ENCODE data around the gene TRAPPC10.

Gene TRAPPC10

DNA sequence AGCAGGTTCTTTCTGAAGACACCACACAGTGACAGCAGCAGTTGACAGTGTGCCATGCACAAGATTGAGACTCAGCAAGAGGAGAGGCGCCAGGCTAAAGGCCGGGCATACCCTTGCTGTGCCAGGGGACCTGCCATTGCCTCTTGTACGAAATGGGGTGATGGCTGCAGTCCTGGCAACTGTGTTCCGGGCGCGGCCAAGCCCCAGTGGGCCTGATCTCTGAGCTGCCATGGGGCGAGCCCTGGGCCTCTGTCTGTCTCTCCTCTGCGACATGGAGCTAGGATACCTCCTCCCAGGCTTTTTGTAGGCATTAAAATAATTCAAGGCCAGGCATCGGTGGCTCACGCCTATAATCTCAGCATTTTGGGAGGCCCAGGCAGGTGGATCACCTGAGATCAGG, 9.6 kb upstream of the TRAPPC10 start:
- no peak for DNase-seq (ENCODE audit: low spot score)
- Mint-ChIP-seq H3K4me3 (no peak overlapping the region), H3K4me1 (ENCODE audit: low read depth) (no peaks in the 10 kb centered on the region), H3K27ac (no peak overlapping the region), H3K27me3 (ENCODE audit: low read depth) (peaks cover 9% of the 10 kb centered on the region), H3K9me3 (no peaks in the 10 kb centered on the region), H3K36me3 (ENCODE audit: low read depth) (no peaks in the 10 kb centered on the region)

DNA sequence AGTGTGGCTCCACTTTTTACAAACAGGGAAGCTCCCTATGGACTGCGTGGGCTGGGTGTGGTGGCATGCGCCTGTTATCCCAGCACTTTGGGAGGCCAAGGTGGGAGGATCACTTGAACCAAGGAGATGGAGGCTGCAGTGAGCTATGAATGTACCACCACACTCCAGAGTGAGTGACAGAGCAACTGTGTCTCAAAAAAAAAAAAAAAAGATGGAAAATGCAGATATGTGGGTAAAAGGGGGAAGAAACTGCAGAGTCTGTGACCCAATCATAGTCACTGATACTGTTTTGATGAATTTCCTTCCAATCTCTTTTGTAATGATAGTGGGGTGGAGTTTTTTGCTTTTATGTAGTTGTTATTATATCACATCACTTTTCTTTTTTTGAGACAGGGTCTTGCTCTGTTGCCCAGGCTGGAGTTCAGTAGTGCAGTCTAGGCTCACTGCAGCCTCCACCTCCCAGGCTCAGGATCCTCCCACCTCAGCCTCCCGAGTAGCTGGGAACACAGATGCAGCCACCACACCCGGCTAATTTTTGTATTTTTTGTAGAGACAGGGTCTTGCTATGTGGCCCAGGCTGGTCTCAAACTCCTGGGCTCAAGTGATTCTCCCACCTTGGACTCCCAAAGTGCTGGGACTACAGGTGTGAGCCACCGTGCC, 8.7 kb upstream of the TRAPPC10 start:
- H3K27ac Mint-ChIP-seq, result no peak overlapping the region

DNA sequence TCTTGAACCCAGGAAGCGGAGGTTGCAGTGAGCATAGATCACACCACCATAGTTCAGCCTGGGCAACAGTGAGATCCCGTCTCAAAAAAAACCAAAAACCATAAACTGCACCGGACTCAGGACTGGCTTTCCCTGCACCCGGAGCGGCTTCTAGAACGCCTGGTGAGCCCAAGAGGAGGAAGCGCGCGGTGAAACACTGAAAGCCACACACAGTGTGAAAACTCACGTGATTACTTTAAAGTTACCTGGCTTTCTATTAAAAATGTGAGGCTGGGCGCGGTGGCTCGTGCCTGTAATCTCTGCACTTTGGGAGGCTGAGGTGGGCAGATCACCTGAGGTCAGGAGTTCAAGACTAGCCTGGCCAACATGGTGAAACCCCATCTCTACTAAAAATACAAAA, 7.0 kb upstream of the TRAPPC10 start:
- Mint-ChIP-seq H3K4me3 (no peak overlapping the region), H3K9me3 (no peaks in the 10 kb centered on the region), H3K27ac (no peak overlapping the region), H3K36me3 (ENCODE audit: low read depth) (peaks cover under 1% of the 10 kb centered on the region), H3K4me1 (ENCODE audit: low read depth) (peaks cover 1% of the 10 kb centered on the region), H3K27me3 (ENCODE audit: low read depth) (no peaks in the 10 kb centered on the region)
- DNase-seq (ENCODE audit: low spot score), result no peak

More for the DNA sequence above, 8.7 kb upstream of the TRAPPC10 start:
- no peak for DNase-seq (ENCODE audit: low spot score)
- Mint-ChIP-seq H3K4me3 (no peak overlapping the region), H3K4me1 (ENCODE audit: low read depth) (no peaks in the 10 kb centered on the region), H3K9me3 (no peaks in the 10 kb centered on the region), H3K36me3 (ENCODE audit: low read depth) (no peaks in the 10 kb centered on the region), H3K27me3 (ENCODE audit: low read depth) (peaks cover 3% of the 10 kb centered on the region)

DNA sequence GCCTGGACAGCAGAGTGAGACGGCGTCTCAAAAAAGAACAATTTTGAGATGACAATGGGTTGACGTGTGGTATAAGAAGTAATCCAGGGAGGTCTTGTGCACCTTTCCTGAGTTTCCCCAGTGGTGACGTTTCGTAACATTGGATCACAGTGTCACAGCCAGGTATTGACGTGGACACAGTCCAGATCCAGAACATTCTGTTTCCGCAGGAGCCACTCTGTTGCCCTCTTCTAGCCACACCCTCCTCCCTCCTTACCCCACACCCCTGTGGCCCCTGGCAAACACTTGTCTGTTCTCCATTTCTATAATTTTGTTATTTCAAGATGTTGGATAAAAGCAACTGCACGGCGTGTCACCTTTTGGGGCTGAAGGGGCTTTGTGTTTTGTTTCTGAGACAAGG, 6.5 kb upstream of the TRAPPC10 start:
- Mint-ChIP-seq H3K9me3 (no peaks in the 10 kb centered on the region), H3K36me3 (ENCODE audit: low read depth) (peaks cover 6% of the 10 kb centered on the region), H3K27me3 (ENCODE audit: low read depth) (no peaks in the 10 kb centered on the region), H3K4me3 (no peak overlapping the region), H3K27ac (no peak overlapping the region), H3K4me1 (ENCODE audit: low read depth) (peaks cover 6% of the 10 kb centered on the region)
- DNase-seq (ENCODE audit: low spot score), result no peak

GRCh38 chr21:44006017-44006619, 6.0 kb upstream of the TRAPPC10 start:
- no peaks in the 10 kb centered on the region for H3K9me3 Mint-ChIP-seq
- no peak for DNase-seq (ENCODE audit: low spot score)
- H3K27ac Mint-ChIP-seq, result no peak overlapping the region
- H3K4me3 Mint-ChIP-seq, result no peak overlapping the region
- peaks cover 8% of the 10 kb centered on the region for H3K4me1 Mint-ChIP-seq (ENCODE audit: low read depth)
- H3K36me3 Mint-ChIP-seq (ENCODE audit: low read depth), result peaks cover 6% of the 10 kb centered on the region
- no peaks in the 10 kb centered on the region for H3K27me3 Mint-ChIP-seq (ENCODE audit: low read depth)

DNA sequence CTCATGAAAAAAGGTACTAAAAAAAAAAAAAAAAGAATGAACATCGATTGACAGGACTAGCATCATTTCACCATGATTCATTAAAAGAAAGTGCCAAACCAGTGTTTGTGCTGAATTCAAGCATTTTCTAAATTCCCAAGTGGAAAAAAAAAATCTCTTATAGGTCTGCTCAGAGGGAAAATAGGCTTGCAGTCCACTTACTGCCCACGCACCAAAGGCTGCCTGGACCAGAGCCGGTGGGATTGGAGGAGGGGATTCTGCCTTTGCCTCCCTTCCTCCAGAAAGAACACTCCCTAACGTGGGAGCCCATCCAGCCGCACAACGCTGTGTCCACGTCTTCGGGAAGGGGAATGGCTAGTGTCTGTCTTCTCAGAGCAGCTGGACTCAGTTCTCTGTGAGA, 5.5 kb upstream of the TRAPPC10 start:
- H3K27ac Mint-ChIP-seq, result no peak overlapping the region
- no peaks in the 10 kb centered on the region for H3K9me3 Mint-ChIP-seq
- no peak overlapping the region for H3K4me3 Mint-ChIP-seq
- DNase-seq (ENCODE audit: low spot score), result no peak
- no peaks in the 10 kb centered on the region for H3K27me3 Mint-ChIP-seq (ENCODE audit: low read depth)
- H3K4me1 Mint-ChIP-seq (ENCODE audit: low read depth), result peaks cover 11% of the 10 kb centered on the region
- peaks cover 6% of the 10 kb centered on the region for H3K36me3 Mint-ChIP-seq (ENCODE audit: low read depth)

- no peaks in the 10 kb centered on the region for H3K27me3 Mint-ChIP-seq (ENCODE audit: low read depth)
- peaks cover 20% of the 10 kb centered on the region for H3K36me3 Mint-ChIP-seq (ENCODE audit: low read depth)
- H3K9me3 Mint-ChIP-seq, result no peaks in the 10 kb centered on the region
- H3K27ac Mint-ChIP-seq, result peak overlapping the region; percentile 11
- DNase-seq (ENCODE audit: low spot score), result no peak
- H3K4me1 Mint-ChIP-seq (ENCODE audit: low read depth), result peaks cover 32% of the 10 kb centered on the region
- peak overlapping the region; percentile 26 for H3K4me3 Mint-ChIP-seq
Observed at GRCh38 chr21:44010429-44010828, 1.7 kb upstream of the TRAPPC10 start.

DNA sequence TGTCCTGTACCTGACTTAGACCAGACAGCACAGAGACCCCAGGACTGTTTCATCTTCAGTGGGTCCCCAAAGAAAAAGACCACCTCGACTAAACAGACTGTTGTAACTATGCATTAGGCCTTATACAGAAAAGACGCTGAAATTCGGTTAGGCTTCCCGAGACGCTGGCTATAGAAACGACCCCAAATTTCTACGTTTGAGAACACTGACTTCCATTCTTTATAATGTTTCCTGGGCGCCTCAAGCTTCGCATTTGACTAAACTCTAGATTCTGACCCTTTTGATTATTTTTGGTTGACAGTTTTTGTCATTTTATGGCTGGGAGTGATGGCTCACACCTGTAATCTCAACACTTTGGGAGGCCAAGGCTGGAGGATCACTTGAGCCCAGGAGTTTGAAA, 986 bp upstream of the TRAPPC10 start:
- H3K27me3 Mint-ChIP-seq (ENCODE audit: low read depth), result no peaks in the 10 kb centered on the region
- H3K36me3 Mint-ChIP-seq (ENCODE audit: low read depth), result peaks cover 23% of the 10 kb centered on the region
- H3K4me1 Mint-ChIP-seq (ENCODE audit: low read depth), result peaks cover 35% of the 10 kb centered on the region

DNA sequence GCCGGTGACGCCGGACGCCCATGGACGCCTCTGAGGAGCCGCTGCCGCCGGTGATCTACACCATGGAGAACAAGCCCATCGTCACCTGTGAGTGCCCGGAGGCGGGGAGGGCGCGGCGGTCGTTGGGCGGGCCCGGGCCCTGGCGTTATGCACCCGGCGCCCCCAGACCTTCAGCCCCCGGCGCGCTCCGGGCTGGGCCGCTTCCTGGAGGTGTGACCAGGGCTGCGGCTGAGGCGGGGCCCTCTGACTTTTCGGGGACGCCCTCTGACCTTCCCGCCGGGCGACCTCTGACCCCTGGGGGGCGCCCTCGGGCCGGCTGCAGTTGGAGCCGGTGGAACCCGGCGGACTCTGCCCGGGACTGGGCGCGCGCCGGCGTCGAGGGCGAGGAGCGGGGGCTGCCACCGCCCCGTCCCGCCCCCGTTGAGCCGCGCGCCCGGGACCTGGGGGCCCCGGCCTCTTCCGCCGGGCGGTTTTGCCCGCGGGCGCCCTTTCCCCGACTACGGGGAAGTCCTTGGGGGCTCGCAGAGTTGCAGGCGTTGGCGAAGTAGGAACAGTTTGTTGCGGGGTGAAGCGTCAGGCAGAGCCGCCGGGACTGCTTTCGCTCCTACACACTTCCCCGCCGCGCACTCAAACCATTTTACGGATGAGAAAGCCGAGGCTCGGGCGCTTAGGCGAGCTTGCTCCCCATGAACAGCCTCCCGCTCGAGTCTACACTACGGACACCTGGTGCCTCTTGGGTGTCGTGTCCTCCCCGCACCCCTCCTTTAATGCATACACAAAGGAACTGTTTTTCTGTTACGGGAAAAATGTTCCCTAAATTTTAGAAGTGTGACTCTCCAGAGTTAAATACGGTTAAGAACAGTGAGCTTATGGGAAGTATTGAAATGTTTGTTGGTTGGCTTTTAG, 618 bp downstream of the TRAPPC10 start:
- H3K9me3 Mint-ChIP-seq, result no peaks in the 10 kb centered on the region
- no peaks in the 10 kb centered on the region for H3K27me3 Mint-ChIP-seq (ENCODE audit: low read depth)
- peak overlapping the region; percentile 88 for H3K27ac Mint-ChIP-seq
- peaks cover 24% of the 10 kb centered on the region for H3K36me3 Mint-ChIP-seq (ENCODE audit: low read depth)
- H3K4me1 Mint-ChIP-seq (ENCODE audit: low read depth), result peaks cover 47% of the 10 kb centered on the region
- H3K4me3 Mint-ChIP-seq, result peak overlapping the region; percentile 90
- DNase-seq (ENCODE audit: low spot score), result peak; percentile 86

More for the DNA sequence above, 986 bp upstream of the TRAPPC10 start:
- Mint-ChIP-seq H3K9me3 (no peaks in the 10 kb centered on the region), H3K27ac (peak overlapping the region; percentile 90), H3K4me3 (peak overlapping the region; percentile 84)
- DNase-seq (ENCODE audit: low spot score), result no peak

- Mint-ChIP-seq H3K9me3 (no peaks in the 10 kb centered on the region), H3K4me3 (peak overlapping the region; percentile 90), H3K4me1 (ENCODE audit: low read depth) (peaks cover 49% of the 10 kb centered on the region), H3K27ac (peak overlapping the region; percentile 88), H3K27me3 (ENCODE audit: low read depth) (no peaks in the 10 kb centered on the region), H3K36me3 (ENCODE audit: low read depth) (peaks cover 27% of the 10 kb centered on the region)
- peak; percentile 42 for DNase-seq (ENCODE audit: low spot score)
Observed at GRCh38 chr21:44013380-44014088, 1.4 kb downstream of the TRAPPC10 start.

- no peaks in the 10 kb centered on the region for H3K9me3 Mint-ChIP-seq
- peak overlapping the region; percentile 52 for H3K27ac Mint-ChIP-seq
- no peak for DNase-seq (ENCODE audit: low spot score)
- H3K36me3 Mint-ChIP-seq (ENCODE audit: low read depth), result peaks cover 24% of the 10 kb centered on the region
- peak overlapping the region; percentile 8 for H3K4me3 Mint-ChIP-seq
- peaks cover 65% of the 10 kb centered on the region for H3K4me1 Mint-ChIP-seq (ENCODE audit: low read depth)
- H3K27me3 Mint-ChIP-seq (ENCODE audit: low read depth), result no peaks in the 10 kb centered on the region
Observed at GRCh38 chr21:44017601-44018000, 5.5 kb downstream of the TRAPPC10 start.

- Mint-ChIP-seq H3K36me3 (ENCODE audit: low read depth) (peaks cover 24% of the 10 kb centered on the region), H3K27me3 (ENCODE audit: low read depth) (no peaks in the 10 kb centered on the region), H3K4me1 (ENCODE audit: low read depth) (peaks cover 65% of the 10 kb centered on the region), H3K27ac (no peak overlapping the region), H3K4me3 (peak overlapping the region; percentile 8), H3K9me3 (no peaks in the 10 kb centered on the region)
- no peak for DNase-seq (ENCODE audit: low spot score)
Observed at GRCh38 chr21:44018127-44018526, 6.0 kb downstream of the TRAPPC10 start.

DNA sequence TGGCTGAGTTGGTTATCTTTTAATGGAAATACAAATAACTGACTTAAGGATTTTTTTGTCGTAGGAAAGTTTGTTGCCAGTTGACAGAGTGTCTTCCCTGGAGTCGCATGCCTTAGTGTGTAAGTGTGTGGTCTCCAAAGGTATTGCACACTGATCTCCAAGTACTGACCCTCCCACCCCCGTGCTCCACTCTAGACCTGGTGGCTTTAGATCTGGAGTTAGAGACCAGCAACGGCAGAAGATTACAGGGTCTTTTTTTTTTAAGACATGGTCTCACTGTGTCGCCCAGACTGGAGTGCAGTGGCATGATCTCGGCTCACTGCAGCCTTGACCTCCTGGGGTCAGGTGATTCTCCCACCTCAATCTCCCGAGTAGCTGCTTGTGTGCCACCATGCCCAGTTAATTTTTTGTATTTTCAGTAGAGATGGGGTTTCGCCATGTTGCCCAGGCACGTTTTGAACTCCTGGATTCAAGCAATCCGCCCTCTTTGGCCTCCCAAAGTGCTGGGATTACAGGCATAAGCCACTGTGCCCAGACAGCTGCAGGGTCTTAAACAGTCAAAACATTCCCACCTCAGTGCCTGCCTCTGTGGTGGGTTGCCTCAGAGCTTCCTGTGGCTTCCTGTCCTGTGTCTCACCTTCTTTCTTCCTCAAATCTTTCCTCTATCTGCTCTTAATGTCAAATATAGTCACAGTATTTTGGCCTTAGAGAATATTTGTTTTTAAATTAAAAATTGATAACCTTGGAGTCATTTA, 6.9 kb downstream of the TRAPPC10 start:
- no peak for DNase-seq (ENCODE audit: low spot score)
- Mint-ChIP-seq H3K36me3 (ENCODE audit: low read depth) (peaks cover 16% of the 10 kb centered on the region), H3K4me1 (ENCODE audit: low read depth) (peaks cover 56% of the 10 kb centered on the region), H3K27me3 (ENCODE audit: low read depth) (no peaks in the 10 kb centered on the region), H3K9me3 (no peaks in the 10 kb centered on the region), H3K27ac (peak overlapping the region; percentile 36), H3K4me3 (peak overlapping the region; percentile 45)
